ENCODE results near the gene CALML5.
A peak's percentile ranks its signal among the peaks of the same experiment; 100 is the strongest.

Gene CALML5

DNA sequence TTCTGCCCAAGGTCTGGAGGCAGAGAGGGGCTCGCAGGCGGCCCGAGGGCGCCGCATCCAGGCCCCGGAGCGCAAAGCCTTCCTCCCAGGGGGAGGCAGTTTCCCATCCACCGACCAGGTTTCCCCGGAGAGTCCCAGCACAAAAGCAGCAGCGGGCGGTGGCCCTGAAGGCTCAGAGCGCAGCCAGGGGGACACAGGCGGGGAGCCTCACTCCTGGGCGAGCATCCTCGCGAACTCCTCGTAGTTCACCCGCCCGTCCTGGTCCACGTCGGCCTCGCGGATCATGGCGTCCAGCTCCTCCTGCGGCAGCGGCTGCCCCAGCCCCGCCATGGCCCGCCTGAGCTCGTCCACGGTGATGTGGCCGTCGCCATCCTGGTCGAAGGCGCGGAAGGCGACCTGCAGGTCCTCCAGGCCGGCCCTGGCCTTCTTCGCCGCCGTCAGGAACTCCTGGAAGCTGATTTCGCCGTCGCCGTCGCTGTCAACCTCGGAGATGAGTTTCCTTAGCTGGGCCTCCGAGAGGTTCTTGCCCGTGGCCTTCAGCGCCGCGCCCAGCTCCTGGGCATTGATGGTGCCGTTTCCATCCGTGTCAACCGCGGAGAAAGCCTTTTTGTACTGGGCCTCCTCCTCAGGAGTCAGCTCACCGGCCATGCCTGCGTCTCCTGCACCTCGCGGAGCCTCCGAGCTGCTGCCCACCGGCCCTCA lies 428 bp downstream of the CALML5 start:
- no peak for DNase-seq

GRCh38 chr10:5497948-5498730 lies 1.2 kb downstream of the CALML5 start:
- DNase-seq, result no peak

DNA sequence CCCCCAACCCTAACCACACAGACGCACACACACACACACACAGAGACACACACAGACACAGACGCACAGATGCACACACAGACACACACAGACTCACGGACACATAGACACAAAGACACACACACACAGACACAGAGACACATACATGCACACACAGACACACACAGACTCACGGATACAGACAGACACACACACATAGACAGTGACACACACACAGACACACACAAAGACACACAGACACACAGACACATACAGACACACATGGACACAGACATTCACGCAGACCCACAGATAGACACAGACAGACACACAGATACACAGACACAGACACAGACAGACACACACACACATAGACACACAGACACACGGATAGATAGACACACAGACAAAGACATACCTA lies 2.1 kb downstream of the CALML5 start:
- no peak for DNase-seq

DNA sequence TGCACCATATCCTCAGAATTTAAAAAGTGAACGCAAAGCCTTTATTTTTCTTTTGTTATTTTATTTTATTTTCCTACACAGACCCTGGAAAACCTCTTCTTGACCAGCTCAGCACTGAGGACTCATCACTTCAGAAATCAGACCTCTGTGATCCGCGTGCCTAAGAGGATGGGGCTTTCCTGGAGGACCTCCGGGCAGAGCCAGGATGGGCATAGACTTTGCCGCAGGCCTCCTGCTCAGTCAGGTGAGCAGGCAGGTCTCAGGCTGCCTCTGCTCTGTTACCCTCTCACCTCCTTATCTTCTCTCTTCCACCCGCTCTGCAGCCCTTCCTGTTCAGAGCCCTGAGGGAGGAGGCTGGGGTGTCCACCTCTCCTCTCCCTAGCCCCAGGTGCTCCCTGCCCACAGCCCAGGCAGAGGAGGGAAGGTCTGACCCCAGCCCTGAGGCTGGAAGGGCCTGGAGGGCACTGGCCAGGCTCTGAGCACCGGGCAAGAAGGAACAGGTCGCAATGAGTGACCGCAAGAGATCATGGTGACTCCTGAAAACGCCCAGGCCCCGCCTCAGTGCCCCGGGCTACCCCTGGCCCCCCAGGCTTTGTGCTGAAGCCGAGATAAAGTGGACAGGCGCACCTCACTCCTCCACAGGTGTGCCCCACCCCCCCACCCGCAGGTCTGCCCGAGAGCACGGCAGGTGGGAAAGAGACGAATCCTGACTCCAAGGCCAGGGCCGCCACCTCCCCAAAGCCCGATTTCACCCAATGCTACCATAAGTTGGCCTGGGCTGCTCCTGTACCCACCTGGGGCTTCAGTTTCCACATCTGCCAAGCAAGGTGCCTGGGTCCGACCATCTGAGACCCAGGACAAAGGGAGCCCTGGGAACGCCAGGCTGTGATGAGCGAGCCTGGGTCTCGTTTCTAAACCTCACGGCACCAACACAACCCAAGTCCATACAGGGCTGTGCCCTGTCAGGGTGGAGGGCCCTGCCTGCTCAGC lies 2.8 kb downstream of the CALML5 start:
- DNase-seq, result no peak

DNA sequence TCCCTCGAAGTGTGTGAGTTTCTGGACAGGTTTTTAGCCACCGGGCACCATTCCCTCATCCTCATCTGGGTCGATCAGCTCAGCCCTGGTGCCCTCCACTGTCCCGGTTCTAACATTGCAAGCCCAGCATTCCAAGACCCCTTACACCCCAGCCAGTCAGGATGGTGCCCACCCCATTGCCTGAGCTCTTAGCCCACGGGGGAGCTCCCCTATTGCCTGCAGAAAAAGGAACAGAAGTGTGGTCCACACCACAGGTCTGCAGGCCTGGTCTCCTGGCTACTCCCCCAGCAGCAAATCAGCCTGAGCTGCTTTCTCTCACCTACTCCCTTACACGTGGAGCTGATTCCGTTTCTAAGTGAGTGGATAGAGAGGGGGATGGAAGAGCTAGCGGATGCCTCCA lies 4.8 kb downstream of the CALML5 start:
- no peak for DNase-seq

DNA sequence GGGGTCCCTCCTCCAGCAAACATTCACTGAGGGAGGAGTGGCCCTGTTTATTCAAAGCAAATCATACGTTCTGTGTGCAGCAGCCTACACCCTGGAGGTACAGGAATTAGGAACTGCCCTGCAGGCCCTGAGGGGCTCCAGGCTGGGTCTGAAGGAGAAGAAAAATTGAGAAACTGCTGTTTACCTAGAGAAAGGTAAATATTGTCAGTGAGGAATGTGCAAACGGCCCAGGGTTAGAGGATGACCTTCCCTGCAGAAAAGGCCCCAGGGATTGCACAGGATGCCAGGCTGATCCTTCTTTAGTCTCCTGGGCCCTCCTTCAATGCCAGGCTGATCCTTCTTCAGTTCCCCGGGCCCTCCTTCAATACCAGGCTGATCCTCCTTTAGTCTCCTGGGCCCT lies 5.7 kb downstream of the CALML5 start:
- no peak for DNase-seq

- DNase-seq, result no peak
Observed at GRCh38 chr10:5492929-5493576, 6.3 kb downstream of the CALML5 start.

DNA sequence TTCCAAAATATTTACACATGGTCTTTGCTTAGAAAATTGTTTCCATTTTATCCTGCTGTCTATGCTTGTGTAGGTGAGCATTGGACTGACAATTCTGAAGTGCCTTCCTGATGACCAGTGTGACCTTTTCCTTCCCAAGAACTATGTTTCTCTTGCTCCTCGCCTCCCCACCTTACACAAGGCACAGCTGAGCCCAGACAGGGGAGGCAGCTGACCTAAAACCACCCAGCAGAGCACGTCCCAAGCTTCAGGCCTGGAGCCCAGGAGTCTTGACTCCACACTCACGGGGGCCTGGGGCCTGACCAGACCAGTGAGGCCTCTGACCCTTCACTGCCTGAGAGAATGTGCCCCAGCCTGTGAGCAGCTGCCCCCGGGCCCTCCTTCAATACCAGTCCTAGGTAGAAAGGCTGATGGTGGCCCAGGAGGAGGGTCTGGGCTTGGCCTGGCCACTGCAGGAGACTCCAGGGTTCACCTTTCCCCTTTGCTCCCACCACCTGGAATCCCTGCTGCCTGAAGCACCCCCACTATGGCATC lies 7.0 kb downstream of the CALML5 start:
- no peak for DNase-seq

GRCh38 chr10:5491477-5491876 lies 7.9 kb downstream of the CALML5 start:
- DNase-seq, result no peak

DNA sequence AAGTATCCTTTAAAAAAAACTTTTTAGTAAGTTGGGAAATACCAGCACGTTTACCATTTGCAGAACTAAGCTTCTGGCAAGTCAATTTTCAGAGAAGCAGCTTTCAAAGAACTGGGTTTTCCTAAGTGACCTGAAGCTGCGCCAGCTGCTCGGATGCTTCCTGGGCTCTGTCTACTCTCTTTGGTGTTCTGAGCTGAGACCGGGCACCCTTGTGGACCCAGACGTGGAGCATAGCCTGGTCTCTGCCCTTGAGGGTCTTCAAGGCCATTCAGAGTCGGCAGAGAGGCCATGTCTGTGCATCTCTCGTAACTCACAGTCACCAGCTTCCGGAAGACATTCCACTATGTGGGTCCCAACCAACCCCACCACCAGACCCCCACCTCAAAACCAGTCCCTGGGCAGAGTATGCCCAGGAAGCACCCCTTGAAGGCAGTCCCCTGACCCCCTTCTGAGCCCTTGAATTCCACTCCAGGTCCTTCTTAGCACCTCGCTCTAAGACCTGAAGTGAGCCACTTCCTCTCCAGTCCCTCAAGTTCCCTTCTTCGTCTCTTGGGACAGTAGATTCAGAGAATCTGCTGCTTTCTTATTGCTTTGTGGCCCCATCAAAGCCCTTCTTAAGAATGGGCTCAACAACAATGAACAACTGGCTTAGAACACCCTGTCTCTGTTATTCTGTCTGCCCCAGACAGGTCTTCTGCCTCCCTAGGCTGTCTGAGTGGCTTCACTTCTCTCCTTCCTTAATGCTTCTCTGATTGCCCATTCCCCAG lies 8.5 kb downstream of the CALML5 start:
- DNase-seq, result peak; percentile 34

DNA sequence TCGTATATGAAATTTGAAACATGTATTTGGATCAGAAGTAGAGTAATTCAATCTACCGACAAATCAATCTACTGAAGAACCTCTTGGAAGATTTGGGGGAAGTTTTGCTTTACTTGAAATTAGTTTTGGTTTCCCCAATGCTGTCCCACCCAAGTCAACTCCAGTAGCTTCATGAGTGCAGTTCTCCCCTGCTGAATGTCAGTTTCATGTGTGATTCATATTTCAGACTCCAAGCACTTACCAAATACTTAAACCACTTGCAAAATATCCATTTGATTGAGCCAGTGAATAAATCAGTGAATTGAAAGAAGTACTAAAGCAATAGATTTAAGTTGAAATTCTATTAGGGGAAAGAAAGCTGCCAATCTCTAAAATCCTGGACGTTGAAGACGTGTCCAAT lies 9.3 kb downstream of the CALML5 start:
- DNase-seq, result no peak

- DNase-seq, result no peak
Observed at GRCh38 chr10:5488272-5489161, 10.9 kb downstream of the CALML5 start.

GRCh38 chr10:5486853-5487235 lies 12.5 kb downstream of the CALML5 start:
- no peak for DNase-seq

DNA sequence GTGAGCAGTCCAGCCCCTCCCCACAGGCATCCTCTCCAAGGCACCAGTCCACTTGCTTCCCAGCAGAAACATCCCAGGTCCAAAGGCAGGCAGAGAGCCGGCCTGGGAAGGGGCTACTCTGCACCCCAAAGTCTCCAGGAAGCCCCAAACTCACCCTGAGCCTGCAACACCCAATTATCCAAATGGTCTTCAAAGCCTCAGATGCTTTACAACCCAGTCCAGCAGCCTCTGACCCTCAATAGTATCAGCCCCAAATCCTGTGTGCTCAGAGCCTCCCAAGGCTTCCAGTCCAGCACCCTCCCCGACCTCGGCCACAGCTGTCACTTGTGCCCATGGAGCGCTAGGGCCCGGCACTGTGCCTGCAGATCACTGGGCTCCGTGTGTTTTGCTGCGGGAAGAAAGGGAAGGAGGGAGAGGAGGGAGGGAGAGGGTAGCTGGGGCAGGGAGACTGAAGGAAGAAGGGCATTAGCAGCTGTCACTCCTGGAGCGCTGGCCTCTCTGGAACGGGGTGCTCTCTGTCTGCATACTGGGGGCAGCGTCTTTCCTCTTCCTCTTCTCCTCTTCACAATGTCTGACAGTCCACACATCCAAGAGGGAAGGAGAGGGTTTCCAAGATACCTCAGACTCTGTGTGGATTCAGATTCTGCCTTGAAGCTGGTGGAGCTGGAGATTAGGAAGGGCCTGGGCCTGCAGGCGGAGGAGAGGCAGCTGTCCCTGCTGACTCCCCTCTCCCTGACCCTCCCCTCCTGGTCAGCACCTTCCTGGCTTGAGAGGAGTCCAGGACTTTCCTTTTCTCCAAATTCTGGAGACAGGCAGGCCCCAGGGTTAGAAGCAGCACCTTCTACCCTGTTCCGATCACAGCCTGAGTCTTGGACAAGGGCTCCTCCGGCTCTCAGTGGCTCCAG lies 13.2 kb downstream of the CALML5 start:
- DNase-seq, result no peak

- no peak for DNase-seq
Observed at GRCh38 chr10:5485290-5485689, 14.1 kb downstream of the CALML5 start.

- no peak for DNase-seq
Observed at GRCh38 chr10:5484205-5484604, 15.2 kb downstream of the CALML5 start.

DNA sequence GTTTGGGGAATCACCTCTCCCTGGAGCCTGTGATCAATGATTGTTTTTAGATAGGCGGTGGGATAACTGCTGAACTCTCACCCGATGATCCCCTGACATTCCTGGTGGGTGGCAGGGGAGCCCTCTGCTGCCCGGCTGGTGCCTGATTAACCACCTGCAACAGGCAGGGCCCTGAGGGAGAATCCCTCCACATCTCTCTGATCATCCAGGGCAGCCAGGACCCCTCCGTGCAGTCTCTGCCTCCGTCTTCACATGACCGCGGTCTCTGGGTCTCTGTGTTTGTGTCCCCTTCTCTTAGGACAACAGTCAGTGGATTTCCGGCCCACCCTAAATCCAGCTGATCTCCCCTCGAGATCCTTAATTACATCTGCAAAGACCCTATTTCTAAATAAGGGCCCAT lies 17.4 kb downstream of the CALML5 start:
- no peak for DNase-seq

DNA sequence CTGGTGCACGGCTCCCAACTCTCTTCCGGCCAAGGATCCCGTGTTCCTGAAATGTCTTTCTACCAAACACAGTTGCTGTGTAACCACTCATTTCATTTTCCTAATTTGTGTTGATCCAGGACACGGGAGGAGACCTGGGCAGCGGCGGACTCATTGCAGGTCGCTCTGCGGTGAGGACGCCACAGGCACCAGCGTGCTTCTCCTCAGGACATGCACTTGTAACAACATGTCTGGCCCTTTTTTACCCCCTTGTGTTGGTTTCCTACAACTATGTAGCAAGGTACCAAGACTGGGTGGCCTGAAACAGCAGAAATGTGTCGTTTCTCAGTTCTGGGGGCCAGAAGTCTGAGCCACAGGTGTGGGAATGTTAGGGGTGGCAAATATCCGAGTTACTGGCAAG lies 18.2 kb downstream of the CALML5 start:
- no peak for DNase-seq

DNA sequence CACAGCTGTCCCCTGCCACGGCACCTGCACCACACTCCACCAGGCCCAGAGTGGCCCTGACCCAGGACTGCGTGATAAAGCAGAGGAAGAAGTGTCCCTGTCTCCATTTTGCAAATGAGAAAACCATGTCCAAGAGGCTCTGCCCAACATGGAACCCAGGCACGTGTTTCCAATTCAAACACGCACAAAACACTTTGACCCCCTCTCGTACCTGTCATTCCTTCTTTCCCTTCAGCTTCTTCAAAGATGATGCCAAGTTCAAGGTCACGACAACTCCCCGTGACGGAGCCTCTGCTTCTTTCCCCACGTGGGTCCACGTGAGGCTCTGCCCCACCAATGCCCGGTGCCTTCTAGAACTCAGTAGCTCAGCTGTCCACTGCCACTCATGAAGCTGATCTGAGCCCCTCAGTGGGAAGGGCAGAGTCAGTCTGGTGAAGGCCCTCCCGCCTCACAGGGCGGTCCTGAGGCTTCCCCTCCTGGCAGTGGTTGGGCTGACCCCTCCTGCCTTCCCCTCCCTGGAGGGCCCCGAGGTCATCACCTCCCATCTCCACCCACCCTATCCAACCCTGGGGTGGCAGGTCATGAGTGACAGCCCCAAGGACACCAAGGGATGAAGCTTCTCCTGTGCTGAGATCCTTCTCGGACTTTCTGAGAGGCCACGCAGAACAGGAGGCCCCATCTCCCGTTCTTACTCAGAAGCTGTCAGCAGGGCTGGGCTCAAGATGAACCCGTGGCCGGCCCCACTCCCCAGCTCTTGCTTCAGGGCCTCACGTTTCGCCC lies 19.0 kb downstream of the CALML5 start:
- DNase-seq, result no peak
